GM23248 (cell line): Measurements from ENCODE around the gene SRPRA. TPM values are rescaled to one million over a fixed set of nuclear protein-coding genes. Genes with fewer than 3 reads are reported as not detected.
A peak's percentile ranks its signal among the peaks of the same experiment; 100 is the strongest.

Experiments
- DNase-seq: peaks from one replicate; pipeline ENCODE4 v3.0.0-alpha.2; 2015
- H2AFZ ChIP-seq: fragments of 200-600 bp; sonication (generic); 2 replicates; pipeline ENCODE4 v1.6.1; 2016; ENCODE audit warnings: antibody characterized with exemption
- H3F3A ChIP-seq: fragments of 200-600 bp; sonication (generic); 2 replicates; pipeline ENCODE4 v1.6.1; 2016; ENCODE audit warnings: mild to moderate bottlenecking, antibody characterized with exemption, mixed run types; ENCODE audit not compliant: insufficient read depth
- H3K27ac ChIP-seq: fragments of 200-600 bp; sonication (generic); 2 replicates; pipeline ENCODE4 v1.5.1; 2016; ENCODE audit warnings: mild to moderate bottlenecking
- H3K27me3 ChIP-seq: fragments of 200-600 bp; sonication (generic); replicated peaks from 2 replicates; pipeline ENCODE4 v1.6.1; 2016; ENCODE audit warnings: mild to moderate bottlenecking; ENCODE audit not compliant: insufficient read depth
- H3K36me3 ChIP-seq: fragments of 200-600 bp; sonication (generic); 2 replicates; pipeline ENCODE4 v1.6.1; 2016; ENCODE audit warnings: low read depth, mild to moderate bottlenecking
- H3K4me1 ChIP-seq: fragments of 200-600 bp; sonication (generic); 2 replicates; pipeline ENCODE4 v1.6.1; 2016; ENCODE audit warnings: mild to moderate bottlenecking; ENCODE audit not compliant: insufficient read depth
- H3K4me2 ChIP-seq: fragments of 200-600 bp; sonication (generic); one replicate; pipeline ENCODE4 v1.6.1; 2016; ENCODE audit warnings: mild to moderate bottlenecking; ENCODE audit not compliant: unreplicated experiment
- H3K4me3 ChIP-seq: fragments of 200-600 bp; sonication (generic); 2 replicates; pipeline ENCODE4 v1.5.1; 2016; ENCODE audit warnings: mild to moderate bottlenecking
- H3K79me2 ChIP-seq: fragments of 200-600 bp; sonication (generic); 2 replicates; pipeline ENCODE4 v1.6.1; 2016; ENCODE audit warnings: mild to moderate bottlenecking; ENCODE audit not compliant: insufficient read depth
- H3K9ac ChIP-seq: fragments of 200-600 bp; sonication (generic); 2 replicates; pipeline ENCODE4 v1.6.1; 2016; ENCODE audit warnings: mild to moderate bottlenecking
- H3K9me2 ChIP-seq: fragments of 200-600 bp; sonication (generic); 2 replicates; pipeline ENCODE4 v1.6.1; 2016; ENCODE audit warnings: mixed run types, mild to moderate bottlenecking, moderate library complexity; ENCODE audit not compliant: insufficient read depth
- H3K9me3 ChIP-seq: fragments of 200-600 bp; sonication (generic); one replicate; pipeline ENCODE4 v1.6.1; 2017; ENCODE audit warnings: low read depth
- H4K20me1 ChIP-seq: fragments of 200-600 bp; sonication (generic); 2 replicates; pipeline ENCODE4 v1.6.0; 2016; ENCODE audit not compliant: insufficient read depth
- EZH2 ChIP-seq: fragments of 200-600 bp; sonication (generic); IDR thresholded peaks from 2 replicates; pipeline ENCODE4 v1.6.1; 2018; ENCODE audit warnings: antibody characterized with exemption, mild to moderate bottlenecking; ENCODE audit not compliant: insufficient read depth, poor library complexity, severe bottlenecking
- EZH2phosphoT487 ChIP-seq: fragments of 200-600 bp; sonication (generic); IDR thresholded peaks from 2 replicates; pipeline ENCODE4 v1.6.1; 2018; ENCODE audit warnings: antibody characterized with exemption, moderate library complexity, mild to moderate bottlenecking, low read depth; ENCODE audit not compliant: insufficient read depth
- WGBS, 2 experiments: methylation state at CpG; one replicate each; pipeline ENCODE4 v1.1.6; 2015 to 2017; ENCODE audit warnings: low lambda C conversion rate in 2 of 2, low coverage in 1 of 2; ENCODE audit errors: missing lambda C conversion rate in 2 of 2; 5-methylcytosine and 5-hydroxymethylcytosine counted together
- in situ Hi-C: fragments of 300-500 bp; cut with MboI; formaldehyde crosslinking; loops from 2 replicates; pipeline ENCODE4 v1.15.0; 2020
- polyA plus RNA-seq: library from polyadenylated mRNA; unstranded; fragments of >200 nt; fragmentation: Nextera tagmentation; extraction: Ambion mirVana; gene quantifications from 2 replicates; pipeline ENCODE4 v1.2.1, GENCODE V29; 2016
- small RNA-seq: library from RNA; depleted of rRNA; stranded (forward); fragments of <200 nt; gene quantifications from one replicate; pipeline ENCODE3, GENCODE V24; 2014; ENCODE audit warnings: low read depth, low replicate concordance
- total RNA-seq: library from RNA; depleted of rRNA; stranded (reverse); fragments of >200 nt; shearing (Covaris generic); gene quantifications from 2 replicates; pipeline ENCODE4 v1.2.3, GENCODE V29; 2014; rRNA removed

The SRPRA gene
- total and polyA plus RNA-seq, 2 experiments from 2014 or later = 125 to 151 TPM

- in situ Hi-C loops = no loop called here
- Histone ChIP-seq H3K9me3 (no peaks in the 10 kb centered on the region), H3K9ac (no peak overlapping the region), H3K4me3 (no peak overlapping the region), H2AFZ (no peak overlapping the region), H3K27me3 (no peaks in the 10 kb centered on the region), H3F3A (no peaks in the 10 kb centered on the region), H3K9me2 (no peaks in the 10 kb centered on the region), H3K79me2 (peaks cover 92% of the 10 kb centered on the region), H3K27ac (no peak overlapping the region), H3K36me3 (no peaks in the 10 kb centered on the region), H4K20me1 (no peaks in the 10 kb centered on the region), H3K4me1 (peaks cover 10% of the 10 kb centered on the region), H3K4me2 (no peak overlapping the region)
- TF ChIP-seq EZH2 (no peak), EZH2phosphoT487 (no peak)
- WGBS, 2 experiments = 36 to 38% methylated on average over 6 of the region's 6 CpGs
- DNase-seq = peak; percentile 28
Observed at GRCh38 chr11:126214841-126215240, 53.9 kb downstream of the SRPRA start.

- Histone ChIP-seq H3K27ac (no peak overlapping the region), H3K79me2 (peaks cover 92% of the 10 kb centered on the region), H3K4me3 (no peak overlapping the region), H3K9me2 (no peaks in the 10 kb centered on the region), H3K27me3 (no peaks in the 10 kb centered on the region), H3K9ac (no peak overlapping the region), H3F3A (no peaks in the 10 kb centered on the region), H3K9me3 (no peaks in the 10 kb centered on the region), H3K36me3 (no peaks in the 10 kb centered on the region), H2AFZ (no peak overlapping the region), H3K4me1 (peaks cover 10% of the 10 kb centered on the region), H3K4me2 (no peak overlapping the region), H4K20me1 (no peaks in the 10 kb centered on the region)
- no peak for DNase-seq
- in situ Hi-C loops = no loop called here
- 69 to 70% methylated on average over 2 of the region's 2 CpGs for WGBS, 2 experiments
- TF ChIP-seq EZH2 (no peak), EZH2phosphoT487 (no peak)
Observed at GRCh38 chr11:126214441-126214840, 54.3 kb downstream of the SRPRA start.

Small RNAs within 50 kb of the gene (small RNA-seq; reads per million reads assigned to genes)
- gene RN7SL351P (not detected), gene RNU4-86P (not detected)

Other genes with a start within 250 kb of the SRPRA start
- 8.6 and 10.3 TPM in 2 replicates for gene CDON, start 206.0 kb downstream of the SRPRA start, total RNA-seq
- gene CDON, start 206.0 kb downstream of the SRPRA start, polyA plus RNA-seq = 2.2 and 2.7 TPM in 2 replicates
- 21.3 and 25.4 TPM in 2 replicates for gene RPUSD4, start 57.2 kb downstream of the SRPRA start, total RNA-seq
- 12.0 and 12.1 TPM in 2 replicates for gene RPUSD4, start 57.2 kb downstream of the SRPRA start, polyA plus RNA-seq
- gene FAM118B, start 57.1 kb downstream of the SRPRA start, total RNA-seq = 23.1 and 25.4 TPM in 2 replicates
- 29.5 and 30.5 TPM in 2 replicates for gene FAM118B, start 57.1 kb downstream of the SRPRA start, polyA plus RNA-seq
- gene FOXRED1, start 259 bp upstream of the SRPRA start, total RNA-seq = 14.1 and 22.0 TPM in 2 replicates
- gene FOXRED1, start 259 bp upstream of the SRPRA start, polyA plus RNA-seq = 9.0 and 9.3 TPM in 2 replicates
- gene TIRAP, start 14.2 kb upstream of the SRPRA start, total RNA-seq = 3.8 TPM in 2 replicates
- 2.8 and 3.2 TPM in 2 replicates for gene TIRAP, start 14.2 kb upstream of the SRPRA start, polyA plus RNA-seq
- 12.1 and 12.4 TPM in 2 replicates for gene DCPS, start 35.2 kb upstream of the SRPRA start, total RNA-seq
- 26.1 and 30.1 TPM in 2 replicates for gene DCPS, start 35.2 kb upstream of the SRPRA start, polyA plus RNA-seq
- gene ST3GAL4, start 86.8 kb upstream of the SRPRA start, total RNA-seq = 26.7 and 53.3 TPM in 2 replicates
- gene ST3GAL4, start 86.8 kb upstream of the SRPRA start, polyA plus RNA-seq = 27.3 and 30.5 TPM in 2 replicates